ENCODE data around the gene PXDN.

- TF ChIP-seq EZH2 (IDR thresholded peaks at IDR 0.05; ENCODE audit: borderline replicate concordance, low read length) (no peak), CTCF (conservative IDR thresholded peaks at IDR 0.05 in 1 of 2, IDR thresholded peaks at IDR 0.05 in 1 of 2; ENCODE audit: extremely low read depth in 1 of 2, insufficient read depth in 1 of 2, low read depth in 1 of 2, low read length in 2 of 2) (no peak)
These were observed 89.5 kb downstream of the PXDN start for GRCh38 chr2:1654696-1655374.

All from mammary epithelial cell (primary cell).